Psoas muscle (tissue), 8 donors: ENCODE data around the gene GPR143. TPM values are rescaled to one million over a fixed set of nuclear protein-coding genes. Genes with fewer than 3 reads are reported as not detected.

Source experiments
- ATAC-seq, 4 donors: fragments of 200-7000 bp; cut with Tn5 transposase; one replicate each; pipeline ENCODE4 v1.9.1; 2020; ENCODE audit warnings: moderate library complexity in 3 of 4, mild to moderate bottlenecking in 2 of 4
- DNase-seq, 2 donors: peaks; one replicate each; pipeline ENCODE4 v3.0.0-alpha.2; 2020
- H3K27ac ChIP-seq: fragments of 200-600 bp; one replicate; pipeline ENCODE4 v1.8.0; 2022
- H3K27me3 ChIP-seq, 3 donors: fragments of 200-600 bp in 1 of 3; one replicate each; pipeline versions ENCODE4 v1.6.1 to v1.8.0; 2013 to 2022; ENCODE audit warnings: low read length in 2 of 3, mild to moderate bottlenecking in 2 of 3, moderate library complexity in 1 of 3; ENCODE audit not compliant: insufficient read depth in 3 of 3
- H3K36me3 ChIP-seq, 2 donors: fragments of 200-600 bp in 1 of 2; one replicate each; pipeline versions ENCODE4 v1.6.1 to v1.8.0; 2013 to 2022; ENCODE audit warnings: low read depth in 1 of 2, mild to moderate bottlenecking in 1 of 2, moderate library complexity in 1 of 2; ENCODE audit not compliant: insufficient read depth in 1 of 2
- H3K4me1 ChIP-seq: fragments of 200-600 bp; one replicate; pipeline ENCODE4 v1.8.0; 2022
- H3K4me3 ChIP-seq: fragments of 200-600 bp; one replicate; pipeline ENCODE4 v1.8.0; 2022; ENCODE audit warnings: mild to moderate bottlenecking
- H3K9me3 ChIP-seq: fragments of 200-600 bp; one replicate; pipeline ENCODE4 v1.8.0; 2022
- CTCF ChIP-seq: fragments of 200-600 bp; IDR thresholded peaks from one replicate; pipeline ENCODE4 v1.8.0; 2022; ENCODE audit warnings: antibody characterized with exemption
- WGBS, 3 donors: extraction: QIAGEN DNeasy Blood & Tissue Kit; methylation state at CpG; one replicate each; pipeline versions ENCODE4 v1.1.6 to v1.1.7; 2013; 5-methylcytosine and 5-hydroxymethylcytosine counted together
- intact Hi-C, 2 donors: fragments of 100-400 bp; cut with DNase I; formaldehyde crosslinking; loops; one replicate each; pipeline versions ENCODE4 v1.11.0 to v1.14.2; 2022
- polyA plus RNA-seq, 3 donors: library from polyadenylated mRNA; stranded (reverse); fragments of 200-250 nt; gene quantifications; one replicate each; pipeline ENCODE4 v1.2.3, GENCODE V29; 2013
- total RNA-seq, 4 donors: library from RNA; stranded (reverse); fragmentation: NEBNext Ultra II Directional in 2 of 4; extraction: Animal tissue kit (Norgen Biotek cat#: 25700) in 2 of 4; gene quantifications; one replicate each; pipeline versions ENCODE4 v1.2.1 to v1.2.4, GENCODE V29; 2021 to 2023
- donor health status: healthy with polysubstance abuse.
- donor health status: DM: no; HTN: no; CAD: no; lungs with moderate emphysema.
- donor health status: Bipolar disorder and iron deficiency.
- donor health status: healthy.
- donor health status: DM: yes; HTN: yes; CAD: no.
- donor health status: DM: no; HTN: no; CAD: no.
- donor health status: DM: no; HTN: no; CAD: no.
- donor health status: DM: yes; HTN: yes; CAD: no.

Gene GPR143
- total and polyA plus RNA-seq, 7 donors, result 0.03 TPM; not detected in 6

- ATAC-seq, result no peak
- no peak for TF ChIP-seq CTCF
- Histone ChIP-seq H3K9me3 (peaks cover 16% of the 10 kb centered on the region), H3K4me1 (no peaks in the 10 kb centered on the region), H3K4me3 (no peak overlapping the region), H3K36me3 (no peaks in the 10 kb centered on the region), H3K27ac (no peak overlapping the region), H3K27me3 (peaks cover 0 to 12% (median 0%) of the 10 kb centered on the region in 3 donors)
- 62 to 67% (median 62%) methylated on average over 5 of the region's 5 CpGs for WGBS, 3 donors
- DNase-seq, result no peak
- intact Hi-C loops, result no loop called here
Observed at GRCh38 chrX:9729171-9729885, 36.3 kb downstream of the GPR143 start.

- TF ChIP-seq CTCF, result no peak
- intact Hi-C loops, result no loop called here
- no peaks in the 10 kb centered on the region for H3K36me3 ChIP-seq
- H3K9me3 ChIP-seq, result peaks cover 16% of the 10 kb centered on the region
- DNase-seq (no peak), ATAC-seq (no peak)
- H3K27me3 ChIP-seq, result peaks cover 0 to 12% (median 0%) of the 10 kb centered on the region in 3 donors
- 79 to 94% (median 91%) methylated on average over 3 of the region's 3 CpGs for WGBS, 3 donors
- no peak overlapping the region for H3K27ac ChIP-seq
- no peaks in the 10 kb centered on the region for H3K4me1 ChIP-seq
- H3K4me3 ChIP-seq, result no peak overlapping the region
Observed at GRCh38 chrX:9728261-9728660, 37.4 kb downstream of the GPR143 start.

GRCh38 chrX:9724711-9725110, 40.9 kb downstream of the GPR143 start:
- ATAC-seq, result no peak

GRCh38 chrX:9717376-9717775, 48.3 kb downstream of the GPR143 start:
- Histone ChIP-seq H3K9me3 (no peaks in the 10 kb centered on the region), H3K4me1 (no peaks in the 10 kb centered on the region), H3K36me3 (peaks cover 0 to 24% of the 10 kb centered on the region in 2 donors), H3K27ac (no peak overlapping the region), H3K4me3 (no peak overlapping the region), H3K27me3 (no peaks in the 10 kb centered on the region)
- 94 to 98% (median 98%) methylated on average over 21 of the region's 21 CpGs for WGBS, 3 donors
- no peak for TF ChIP-seq CTCF
- intact Hi-C loops, result no loop called here
- ATAC-seq (no peak), DNase-seq (no peak)

More at GRCh38 chrX:9724711-9725110, 40.9 kb downstream of the GPR143 start:
- intact Hi-C loops, result no loop called here
- peaks cover 22% of the 10 kb centered on the region for H3K9me3 ChIP-seq
- H3K27me3 ChIP-seq, result no peaks in the 10 kb centered on the region
- DNase-seq, result no peak
- no peak overlapping the region for H3K4me3 ChIP-seq
- no peaks in the 10 kb centered on the region for H3K4me1 ChIP-seq
- no peak for TF ChIP-seq CTCF
- no peaks in the 10 kb centered on the region for H3K36me3 ChIP-seq
- 65 to 92% (median 92%) methylated on average over 2 of the region's 2 CpGs for WGBS, 3 donors
- H3K27ac ChIP-seq, result no peak overlapping the region

- no peak overlapping the region for H3K4me3 ChIP-seq
- no peaks in the 10 kb centered on the region for H3K4me1 ChIP-seq
- no peak overlapping the region for H3K27ac ChIP-seq
- H3K36me3 ChIP-seq, result peaks cover 0 to 41% of the 10 kb centered on the region in 2 donors
- intact Hi-C loops, result no loop called here
- WGBS, 3 donors, result 81 to 96% (median 92%) methylated on average over 8 of the region's 8 CpGs
- no peaks in the 10 kb centered on the region for H3K9me3 ChIP-seq
- DNase-seq, result no peak
- ATAC-seq, result no peak
- no peaks in the 10 kb centered on the region for H3K27me3 ChIP-seq
- no peak for TF ChIP-seq CTCF
Observed at GRCh38 chrX:9710332-9710731, 55.3 kb downstream of the GPR143 start.
